ENCODE data around the gene REN. TPM values are rescaled to one million over a fixed set of nuclear protein-coding genes. Genes with fewer than 3 reads are reported as not detected.

REN gene
- total and polyA plus RNA-seq, 2 of the 13 experiments (the other 11 are each of a cell fraction or from before 2014, with no cell fraction given): not detected

- H3K36me3 ChIP-seq (replicated peaks in 1 of 2; ENCODE audit: control insufficient read depth in 1 of 2, insufficient read depth in 2 of 2, low read length in 2 of 2): peaks cover 35 to 80% of the 10 kb centered on the region in 2 experiments
- intact Hi-C loops (cut with micrococcal nuclease; ENCODE audit: unreplicated experiment): no loop called here
- TF ChIP-seq HIVEP1 (CRISPR knock-in tag; IDR thresholded peaks at IDR 0.05) (no peak), AFF4 (CRISPR knock-in tag; IDR thresholded peaks at IDR 0.05) (no peak), ZFP37 (CRISPR knock-in tag; IDR thresholded peaks at IDR 0.05; ENCODE audit: borderline replicate concordance) (no peak), ELK4 (CRISPR knock-in tag; IDR thresholded peaks at IDR 0.05; ENCODE audit: borderline replicate concordance) (no peak), ATF6 (CRISPR knock-in tag; conservative IDR thresholded peaks at IDR 0.05) (no peak), PCBP1 (IDR thresholded peaks at IDR 0.05; ENCODE audit: borderline replicate concordance, low read depth, low read length) (no peak), IKZF1 (IDR thresholded peaks at IDR 0.05) (no peak), ZNF792 (CRISPR knock-in tag; IDR thresholded peaks at IDR 0.05) (no peak), TCF7L2 (IDR thresholded peaks at IDR 0.05; ENCODE audit: low read depth, low read length) (no peak), NFATC3 (CRISPR knock-in tag; IDR thresholded peaks at IDR 0.05) (no peak)
Measured at GRCh38 chr1:204121840-204122555, 44.1 kb downstream of the REN start.

More at GRCh38 chr1:204121840-204122555, 44.1 kb downstream of the REN start:
- no peak overlapping the region for H3K4me3 ChIP-seq (replicated peaks in 1 of 3; ENCODE audit: insufficient read depth in 1 of 3, low read depth in 2 of 3, low read length in 3 of 3)
- FAIRE-seq (no peak), ATAC-seq (no peak), DNase-seq (ENCODE audit: low spot score) (no peak)
- no peaks in the 10 kb centered on the region for H4K20me1 ChIP-seq (ENCODE audit: insufficient read depth, low read length)
- no peaks in the 10 kb centered on the region for H3K79me2 ChIP-seq (ENCODE audit: insufficient read depth, low read length)
- WGBS (ENCODE audit: low lambda C conversion rate): 92% methylated on average over 13 of the region's 17 CpGs
- no peak overlapping the region for H3K4me2 ChIP-seq (ENCODE audit: low read depth, low read length)
- ChIA-PET POLR2A (no interaction called here), CTCF (ENCODE audit: low intra/inter-chr PET ratio, low total read pairs) (interaction anchor here (0.7 kb wide), 1 partner anchor 918 kb away, joined by 3 read pairs; no protein-coding TSS in a partner anchor)
- no peak overlapping the region for H3K9ac ChIP-seq (ENCODE audit: insufficient read depth, low read depth, low read length)
- no peaks in the 10 kb centered on the region for H3K9me3 ChIP-seq (ENCODE audit: low read length)
- no TSS peak for BruUV-seq (replicated peaks)
- H3K27me3 ChIP-seq (ENCODE audit: control insufficient read depth in 1 of 2, insufficient read depth in 2 of 2, low read length in 2 of 2): no peaks in the 10 kb centered on the region
- in situ Hi-C loops (cut with HindIII; ENCODE audit: extremely low pct_ligation_motif_present, low pct_unique_long_range_greater_than_20kb): no loop called here
- H2AFZ ChIP-seq (ENCODE audit: low read length): no peak overlapping the region
- no peak overlapping the region for H3K27ac ChIP-seq (ENCODE audit: extremely low read length, insufficient read depth, low read length)
- peaks cover 12% of the 10 kb centered on the region for H3K4me1 ChIP-seq (ENCODE audit: insufficient read depth, low read length)

Measured in HepG2 (cell line).